Measurements from ENCODE around the gene TNNI3K.

Gene TNNI3K

DNA sequence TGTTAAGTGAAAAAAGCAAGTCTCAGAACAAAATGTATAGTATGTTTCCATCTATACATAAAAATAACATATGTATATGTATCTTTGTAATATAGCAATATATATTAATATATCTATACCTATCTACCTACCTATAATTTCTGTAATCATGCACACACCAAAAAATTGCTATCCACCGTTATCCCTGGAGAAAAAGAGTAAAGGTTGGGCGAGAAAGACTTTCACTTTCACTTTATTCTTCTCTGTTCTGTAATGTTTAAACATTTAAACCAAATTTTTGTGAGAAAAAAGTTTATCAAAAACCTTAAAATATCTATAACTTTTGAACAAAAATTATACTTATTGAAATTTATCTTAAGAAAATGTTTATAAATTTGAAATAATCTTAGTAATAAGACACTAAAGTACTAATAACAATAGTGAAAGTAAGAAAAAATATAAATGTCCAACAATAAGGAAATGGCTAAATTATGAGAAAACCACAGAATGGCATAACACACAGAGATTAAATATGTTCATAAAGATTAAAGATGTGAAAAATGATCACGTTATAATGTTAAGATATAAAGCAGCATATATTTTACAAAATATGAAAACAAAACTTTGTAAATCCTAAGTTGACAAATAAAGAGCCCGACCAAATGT lies 351.2 kb downstream of the TNNI3K start:
- no peak for DNase-seq (ENCODE audit: low read depth, low spot score)
- Histone ChIP-seq H3K27ac (ENCODE audit: low read length) (no peak overlapping the region), H3K27me3 (ENCODE audit: control insufficient read depth, insufficient read depth, low read length) (no peaks in the 10 kb centered on the region), H3K9me3 (ENCODE audit: control insufficient read depth, insufficient read depth, low read length) (no peaks in the 10 kb centered on the region), H3K4me3 (ENCODE audit: low read length) (no peak overlapping the region), H3K36me3 (ENCODE audit: control insufficient read depth, insufficient read depth, low read length) (no peaks in the 10 kb centered on the region), H3K4me1 (ENCODE audit: control insufficient read depth, insufficient read depth, low read length) (no peaks in the 10 kb centered on the region; the same call in 1 of the 2 replicates)
- WGBS (ENCODE audit: insufficient coverage, insufficient read length), result no CpG with 5 or more reads among the region's 4 CpGs

DNA sequence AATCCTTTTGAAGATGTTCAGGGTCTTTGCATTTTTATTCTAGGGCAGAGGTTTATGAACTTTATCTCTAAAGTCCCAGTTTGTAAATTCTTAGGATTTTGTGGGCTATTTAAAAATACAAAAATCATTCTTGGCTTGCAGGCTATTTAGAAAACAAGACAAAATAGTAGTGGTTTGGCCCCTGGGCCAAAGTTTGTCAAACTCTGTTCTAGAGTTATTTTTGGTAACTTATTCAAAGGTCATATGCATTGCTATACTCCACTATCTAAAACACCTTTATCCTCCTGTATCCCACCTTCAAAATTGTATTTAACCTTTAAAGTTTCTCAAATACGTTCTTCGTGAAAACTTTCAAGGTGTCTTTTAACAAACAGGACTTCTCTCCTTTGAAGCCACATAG lies 352.7 kb downstream of the TNNI3K start:
- Histone ChIP-seq H3K27me3 (ENCODE audit: control insufficient read depth, insufficient read depth, low read length) (no peaks in the 10 kb centered on the region), H3K9me3 (ENCODE audit: control insufficient read depth, insufficient read depth, low read length) (no peaks in the 10 kb centered on the region), H3K27ac (ENCODE audit: low read length) (no peak overlapping the region), H3K4me3 (ENCODE audit: low read length) (no peak overlapping the region), H3K4me1 (ENCODE audit: control insufficient read depth, insufficient read depth, low read length) (no peaks in the 10 kb centered on the region), H3K36me3 (ENCODE audit: control insufficient read depth, insufficient read depth, low read length) (no peaks in the 10 kb centered on the region)
- 100% methylated on average over 1 of the region's 2 CpGs for WGBS (ENCODE audit: insufficient coverage, insufficient read length)
- no peak for DNase-seq (ENCODE audit: low read depth, low spot score)

DNA sequence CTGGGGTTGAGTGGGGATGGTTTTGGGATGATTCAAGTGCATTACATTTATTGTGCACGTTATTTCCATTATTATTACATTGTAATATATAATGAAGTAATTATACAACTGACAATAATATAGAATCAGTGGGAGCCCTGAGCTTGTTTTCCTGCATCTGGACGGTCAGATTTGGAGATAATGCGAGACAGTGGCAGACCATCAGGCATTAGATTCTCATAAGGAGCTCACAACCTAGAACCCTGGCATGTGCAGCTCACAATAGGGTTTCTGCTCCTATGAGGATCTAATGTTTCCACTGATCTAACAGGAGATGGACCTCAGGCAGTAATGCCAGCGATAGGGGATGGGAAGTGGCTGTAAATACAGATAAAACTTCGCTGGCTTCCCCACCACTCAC lies 355.1 kb downstream of the TNNI3K start:
- WGBS (ENCODE audit: insufficient coverage, insufficient read length), result no CpG with 5 or more reads among the region's 5 CpGs
- DNase-seq (ENCODE audit: low read depth, low spot score), result no peak
- Histone ChIP-seq H3K27me3 (ENCODE audit: control insufficient read depth, insufficient read depth, low read length) (no peaks in the 10 kb centered on the region), H3K36me3 (ENCODE audit: control insufficient read depth, insufficient read depth, low read length) (no peaks in the 10 kb centered on the region), H3K27ac (ENCODE audit: low read length) (no peak overlapping the region), H3K9me3 (ENCODE audit: control insufficient read depth, insufficient read depth, low read length) (no peaks in the 10 kb centered on the region), H3K4me3 (ENCODE audit: low read length) (no peak overlapping the region), H3K4me1 (ENCODE audit: control insufficient read depth, insufficient read depth, low read length) (no peaks in the 10 kb centered on the region)

DNA sequence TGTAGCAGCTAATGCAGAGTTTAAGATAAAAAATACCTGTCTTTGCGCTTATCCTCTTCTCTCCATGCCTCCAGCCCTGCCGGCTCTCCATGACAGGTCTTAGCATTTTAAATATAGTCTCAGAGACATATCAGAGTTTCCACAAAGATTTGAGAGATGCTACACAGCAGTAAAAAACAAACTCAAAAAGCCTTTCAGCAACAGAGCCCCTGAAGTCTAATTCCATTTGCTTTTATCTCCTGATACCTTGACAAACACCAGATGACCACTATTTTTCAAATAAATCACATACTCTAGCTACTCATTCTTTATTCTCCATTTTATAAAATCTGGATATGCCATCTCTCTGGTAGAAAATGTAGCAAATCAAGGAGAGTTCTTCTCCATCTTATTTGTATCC lies 356.8 kb downstream of the TNNI3K start:
- no peaks in the 10 kb centered on the region for H3K4me1 ChIP-seq (ENCODE audit: control insufficient read depth, insufficient read depth, low read length)
- DNase-seq (ENCODE audit: low read depth, low spot score), result no peak
- WGBS (ENCODE audit: insufficient coverage, insufficient read length), result no CpG with 5 or more reads among the region's 2 CpGs
- H3K27ac ChIP-seq (ENCODE audit: low read length), result no peak overlapping the region
- no peaks in the 10 kb centered on the region for H3K36me3 ChIP-seq (ENCODE audit: control insufficient read depth, insufficient read depth, low read length)
- no peak overlapping the region for H3K4me3 ChIP-seq (ENCODE audit: low read length)
- no peaks in the 10 kb centered on the region for H3K9me3 ChIP-seq (ENCODE audit: control insufficient read depth, insufficient read depth, low read length)
- no peaks in the 10 kb centered on the region for H3K27me3 ChIP-seq (ENCODE audit: control insufficient read depth, insufficient read depth, low read length)

DNA sequence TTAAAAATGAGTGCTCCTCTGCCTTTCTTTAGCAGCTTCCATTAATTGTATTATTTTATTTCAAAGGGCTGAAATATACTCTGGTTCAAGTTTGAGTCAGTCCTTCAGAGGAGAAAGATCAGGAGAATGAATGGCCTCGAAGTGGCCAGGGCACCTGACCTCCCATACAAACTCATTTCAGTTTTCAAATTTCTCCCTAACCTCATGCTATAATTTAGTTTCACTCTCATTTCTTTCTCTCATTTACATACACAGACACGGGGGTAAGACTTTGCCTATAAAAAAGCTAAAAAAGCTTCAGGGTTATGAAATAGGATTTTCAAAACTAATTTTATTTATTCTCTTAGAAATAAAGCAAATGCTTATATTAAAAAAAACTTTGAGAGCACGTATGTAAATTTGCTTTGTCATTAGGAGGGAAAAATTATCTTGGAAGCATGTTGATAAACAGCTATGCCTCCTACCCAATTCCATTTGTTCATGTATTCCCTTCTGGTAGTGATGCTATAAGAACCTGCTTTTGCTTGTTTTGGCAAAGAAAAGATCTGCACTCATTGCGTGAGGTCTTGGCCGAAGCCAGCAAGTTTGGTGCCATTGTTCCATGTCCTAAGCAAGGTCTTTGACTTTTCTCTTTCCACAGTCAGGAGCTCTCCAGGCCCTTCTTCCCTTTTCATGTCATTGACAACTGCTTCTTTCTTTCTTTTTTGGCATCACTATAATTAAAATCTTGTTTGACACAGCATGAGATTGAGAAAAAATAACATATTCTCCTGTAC lies 357.6 kb downstream of the TNNI3K start:
- Histone ChIP-seq H3K4me3 (ENCODE audit: low read length) (no peak overlapping the region), H3K27me3 (ENCODE audit: control insufficient read depth, insufficient read depth, low read length) (no peaks in the 10 kb centered on the region), H3K4me1 (ENCODE audit: control insufficient read depth, insufficient read depth, low read length) (no peaks in the 10 kb centered on the region), H3K27ac (ENCODE audit: low read length) (no peak overlapping the region), H3K36me3 (ENCODE audit: control insufficient read depth, insufficient read depth, low read length) (no peaks in the 10 kb centered on the region), H3K9me3 (ENCODE audit: control insufficient read depth, insufficient read depth, low read length) (no peaks in the 10 kb centered on the region)
- no CpG with 5 or more reads among the region's 5 CpGs for WGBS (ENCODE audit: insufficient coverage, insufficient read length)
- no peak for DNase-seq (ENCODE audit: low read depth, low spot score)
